Tibial nerve (tissue), 4 donors: ENCODE results near the gene EML1. TPM values are rescaled to one million over a fixed set of nuclear protein-coding genes. Genes with fewer than 3 reads are reported as not detected.

ENCODE experiments used
- DNase-seq, 2 donors: peaks; one replicate each; pipeline ENCODE4 v3.0.0-alpha.2; 2019; ENCODE audit warnings: low spot score in 2 of 2
- H3K27ac ChIP-seq, 4 donors: fragments of 200-600 bp; sonication (generic) in 3 of 4; one replicate each; pipeline ENCODE4 v1.5.1; 2017 to 2019; ENCODE audit warnings: mild to moderate bottlenecking in 1 of 4
- H3K27me3 ChIP-seq, 2 donors: fragments of 200-600 bp; sonication (generic) in 1 of 2; one replicate each; pipeline versions ENCODE4 v1.5.1 to v1.6.0; 2017 to 2019
- H3K36me3 ChIP-seq, 3 donors: fragments of 200-600 bp; sonication (generic); one replicate each; pipeline ENCODE4 v1.5.1; 2018 to 2019
- H3K4me1 ChIP-seq, 4 donors: fragments of 200-600 bp; sonication (generic) in 3 of 4; one replicate each; pipeline ENCODE4 v1.5.1; 2017 to 2019
- H3K4me3 ChIP-seq, 4 donors: fragments of 200-600 bp; sonication (generic) in 3 of 4; one replicate each; pipeline ENCODE4 v1.5.1; 2017 to 2019; ENCODE audit warnings: mild to moderate bottlenecking in 1 of 4, moderate library complexity in 1 of 4
- H3K9me3 ChIP-seq, 4 donors: fragments of 200-600 bp; sonication (generic) in 3 of 4; one replicate each; pipeline ENCODE4 v1.5.1; 2017 to 2019
- CTCF ChIP-seq, 5 experiments: fragments of 200-600 bp in 3 of 5; fragments of 450-650 bp in 2 of 5; sonication (generic) in 3 of 5; IDR thresholded peaks; one replicate each; pipeline ENCODE4 v1.5.1; 2016 to 2019; ENCODE audit warnings: antibody characterized with exemption in 5 of 5, mild to moderate bottlenecking in 3 of 5, moderate library complexity in 2 of 5
- EP300 ChIP-seq, 2 donors: sonication (generic); formaldehyde crosslinking; IDR thresholded peaks; one replicate each; pipeline ENCODE4 v1.6.1; 2017; ENCODE audit warnings: antibody characterized with exemption in 2 of 2, mild to moderate bottlenecking in 1 of 2
- POLR2A ChIP-seq, 2 donors: fragments of 450-650 bp; IDR thresholded peaks; one replicate each; pipeline ENCODE4 v1.6.1; 2017; ENCODE audit warnings: antibody characterized with exemption in 2 of 2, mild to moderate bottlenecking in 2 of 2, moderate library complexity in 2 of 2
- WGBS, 2 donors: methylation state at CpG; one replicate each; pipeline ENCODE4 v1.1.5; 2018; 5-methylcytosine and 5-hydroxymethylcytosine counted together
- total RNA-seq, 4 donors: library from RNA; depleted of rRNA; stranded (reverse); fragments of >200 nt; gene quantifications; one replicate each; pipeline ENCODE4 v1.1.0, GENCODE V29; 2016

EML1 gene
- total RNA-seq, 4 donors from 2014 or later: 32.4 to 82.8 (median 55.2) TPM

- TF ChIP-seq POLR2A (IDR thresholded peaks at IDR 0.05) (no peak), EP300 (IDR thresholded peaks at IDR 0.05) (no peak), CTCF (IDR thresholded peaks at IDR 0.05) (no peak)
- peak overlapping the region; percentile 63 to 90 (median 89) for H3K4me3 ChIP-seq
- no peaks in the 10 kb centered on the region for H3K27me3 ChIP-seq
- peak overlapping the region; percentile 39 to 89 (median 73) for H3K27ac ChIP-seq
- peaks cover 0 to 18% (median 0%) of the 10 kb centered on the region in 4 donors for H3K9me3 ChIP-seq
- no peak for DNase-seq
- peaks cover 0 to 30% (median 0%) of the 10 kb centered on the region in 4 donors for H3K4me1 ChIP-seq
- no peaks in the 10 kb centered on the region for H3K36me3 ChIP-seq
- 2% methylated on average over 20 to 40 of the region's 79 CpGs for WGBS, 2 donors
Observed at GRCh38 chr14:99971941-99972747, 178.9 kb downstream of the EML1 start.

- Histone ChIP-seq H3K4me3 (peak overlapping the region; percentile 63 to 90 (median 89)), H3K27ac (peak overlapping the region; percentile 26 to 89 (median 73)), H3K4me1 (peaks cover 0 to 26% (median 0%) of the 10 kb centered on the region in 4 donors), H3K9me3 (peaks cover 0 to 18% (median 0%) of the 10 kb centered on the region in 4 donors), H3K27me3 (no peaks in the 10 kb centered on the region), H3K36me3 (peaks cover 0 to 3% (median 0%) of the 10 kb centered on the region in 3 donors)
- DNase-seq: no peak
- 45 to 50% methylated on average over 11 of the region's 11 CpGs for WGBS, 2 donors
- no peak for TF ChIP-seq POLR2A (IDR thresholded peaks at IDR 0.05)
- no peak for TF ChIP-seq CTCF (IDR thresholded peaks at IDR 0.05)
- TF ChIP-seq EP300 (IDR thresholded peaks at IDR 0.05): no peak
Observed at GRCh38 chr14:99972748-99973466, 179.7 kb downstream of the EML1 start.

- Histone ChIP-seq H3K36me3 (peaks cover 0 to 3% (median 0%) of the 10 kb centered on the region in 3 donors), H3K9me3 (peaks cover 0 to 18% (median 0%) of the 10 kb centered on the region in 4 donors), H3K4me1 (peaks cover 0 to 12% (median 0%) of the 10 kb centered on the region in 4 donors), H3K27ac (no peak overlapping the region), H3K4me3 (no peak overlapping the region), H3K27me3 (no peaks in the 10 kb centered on the region)
- TF ChIP-seq CTCF (IDR thresholded peaks at IDR 0.05) (no peak), POLR2A (IDR thresholded peaks at IDR 0.05) (no peak), EP300 (IDR thresholded peaks at IDR 0.05) (no peak)
- DNase-seq: no peak
Observed at GRCh38 chr14:99975190-99975589, 182.0 kb downstream of the EML1 start.

- TF ChIP-seq EP300 (IDR thresholded peaks at IDR 0.05) (no peak), CTCF (IDR thresholded peaks at IDR 0.05) (no peak)
- 94 to 97% methylated on average over 1 of the region's 1 CpG for WGBS, 2 donors
- DNase-seq: no peak
- Histone ChIP-seq H3K4me1 (peaks cover 0 to 9% (median 0%) of the 10 kb centered on the region in 4 donors), H3K27me3 (no peaks in the 10 kb centered on the region), H3K36me3 (peaks cover 0 to 3% (median 0%) of the 10 kb centered on the region in 3 donors), H3K4me3 (no peak overlapping the region), H3K9me3 (peaks cover 0 to 18% (median 0%) of the 10 kb centered on the region in 4 donors), H3K27ac (no peak overlapping the region)
Observed at GRCh38 chr14:99976021-99976420, 182.8 kb downstream of the EML1 start.

- DNase-seq: no peak
- Histone ChIP-seq H3K9me3 (peaks cover 0 to 18% (median 0%) of the 10 kb centered on the region in 4 donors), H3K36me3 (peaks cover 0 to 3% (median 0%) of the 10 kb centered on the region in 3 donors), H3K27ac (no peak overlapping the region), H3K4me3 (no peak overlapping the region), H3K27me3 (no peaks in the 10 kb centered on the region), H3K4me1 (peaks cover 0 to 8% (median 0%) of the 10 kb centered on the region in 4 donors)
- 96 to 97% methylated on average over 3 of the region's 3 CpGs for WGBS, 2 donors
- TF ChIP-seq POLR2A (IDR thresholded peaks at IDR 0.05): no peak
- TF ChIP-seq CTCF (IDR thresholded peaks at IDR 0.05): no peak
- TF ChIP-seq EP300 (IDR thresholded peaks at IDR 0.05): no peak
Observed at GRCh38 chr14:99976681-99977080, 183.5 kb downstream of the EML1 start.
